ENCODE results near the gene PAPOLB.
"Not testable (repeated sequence)": the region's sequence is repeated elsewhere in the genome, so short reads cannot be mapped to it uniquely, and the experiment has no call there.

Gene PAPOLB

DNA sequence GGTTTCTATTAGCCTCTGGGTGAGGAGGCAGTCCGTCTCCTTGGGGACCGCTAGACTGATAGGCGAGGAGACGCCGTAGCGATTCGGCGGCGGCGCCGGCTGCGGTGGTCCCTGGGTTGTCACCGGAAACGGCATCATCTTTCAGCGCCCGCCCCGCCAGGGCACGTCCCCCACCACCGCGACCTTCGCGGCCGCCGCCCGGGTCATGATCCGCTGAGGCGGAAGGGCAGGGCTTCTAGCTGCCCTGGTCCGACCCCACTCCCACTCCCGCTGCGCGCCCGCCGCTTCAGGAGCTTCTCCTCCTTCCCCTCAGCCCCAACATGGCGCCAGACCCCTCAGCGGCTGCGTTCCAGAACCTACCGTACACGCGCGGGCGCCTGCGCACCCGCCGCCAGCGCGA, at the start of gene PAPOLB:
PAPOLB (minus strand) TSS at position 358 of the 400 bp plus-strand sequence; CDS start at position 138, 220 bp downstream.
- DNase-seq = no peak

DNA sequence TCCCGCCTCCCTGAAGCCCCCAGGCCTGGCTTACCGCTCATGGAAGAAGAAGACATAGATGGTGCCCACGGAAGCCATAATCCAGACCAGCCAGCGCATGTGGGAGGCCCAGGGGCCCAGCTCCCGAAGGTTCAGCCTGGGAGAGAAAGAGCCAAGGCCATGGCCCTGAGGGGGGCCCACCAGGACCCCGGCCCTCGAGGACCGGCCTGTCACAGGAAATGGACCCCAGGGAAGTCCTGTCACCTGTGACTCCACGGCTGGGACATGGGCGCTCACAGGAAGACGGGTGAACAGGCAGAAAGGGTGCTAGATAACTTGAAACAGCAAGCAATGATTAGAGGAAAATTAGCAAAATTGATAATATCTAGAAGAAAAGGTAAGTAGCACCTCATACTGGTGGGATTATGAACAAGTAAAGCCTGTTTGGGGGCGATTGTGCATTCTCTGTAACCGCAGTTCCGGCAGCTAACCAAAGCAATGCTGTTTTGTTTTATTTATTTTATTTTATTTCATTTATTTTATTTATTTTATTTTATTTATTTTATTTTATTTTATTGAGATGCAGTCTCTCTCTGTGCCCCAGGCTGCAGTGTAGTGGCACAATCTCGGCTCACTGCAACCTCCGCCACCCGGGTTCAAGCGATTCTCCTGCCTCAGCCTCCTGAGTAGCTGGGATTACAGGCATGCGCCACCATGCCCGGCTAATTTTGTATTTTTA, 49.4 kb upstream of the PAPOLB start:
- DNase-seq = no peak

DNA sequence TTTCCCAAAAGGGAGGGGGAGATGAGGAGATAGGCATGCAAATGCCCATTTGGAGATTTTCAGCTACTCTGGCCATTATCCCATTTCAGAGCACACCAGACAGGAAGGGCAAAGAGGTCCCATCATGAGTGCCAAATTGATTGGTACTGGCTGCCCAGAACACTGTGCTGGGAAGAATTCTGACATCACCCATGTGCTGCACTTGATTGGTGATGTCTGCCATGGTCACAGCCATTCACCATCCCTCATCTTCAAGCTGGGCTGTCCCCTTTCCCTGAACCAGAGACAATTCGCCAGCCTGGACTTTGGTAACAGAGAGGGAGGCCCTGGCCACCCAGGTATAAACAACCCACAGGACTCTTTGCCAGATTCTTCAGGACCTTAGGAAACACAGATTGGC, 44.9 kb upstream of the PAPOLB start:
- DNase-seq = no peak

DNA sequence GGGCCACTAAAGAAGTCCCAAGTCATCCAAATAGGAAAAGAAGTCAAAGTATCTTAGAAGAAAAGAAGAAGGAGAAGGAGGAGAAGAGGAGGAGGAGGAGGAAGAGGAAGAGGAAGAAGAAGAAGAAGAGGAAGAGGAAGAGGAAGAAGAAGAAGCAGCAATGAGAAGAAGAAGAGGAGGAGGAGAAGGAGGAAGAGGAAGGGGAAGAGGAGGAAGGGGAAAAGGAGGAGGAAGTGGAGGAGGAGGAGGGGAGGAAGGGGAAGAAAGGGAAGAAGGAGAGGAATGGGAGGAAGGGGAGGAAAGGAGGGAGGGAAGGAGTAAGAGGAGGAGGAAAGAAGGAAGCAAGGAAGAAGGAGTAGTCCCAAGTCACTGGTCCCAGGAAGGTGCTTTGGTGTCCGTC, 43.3 kb upstream of the PAPOLB start:
- no peak for DNase-seq

DNA sequence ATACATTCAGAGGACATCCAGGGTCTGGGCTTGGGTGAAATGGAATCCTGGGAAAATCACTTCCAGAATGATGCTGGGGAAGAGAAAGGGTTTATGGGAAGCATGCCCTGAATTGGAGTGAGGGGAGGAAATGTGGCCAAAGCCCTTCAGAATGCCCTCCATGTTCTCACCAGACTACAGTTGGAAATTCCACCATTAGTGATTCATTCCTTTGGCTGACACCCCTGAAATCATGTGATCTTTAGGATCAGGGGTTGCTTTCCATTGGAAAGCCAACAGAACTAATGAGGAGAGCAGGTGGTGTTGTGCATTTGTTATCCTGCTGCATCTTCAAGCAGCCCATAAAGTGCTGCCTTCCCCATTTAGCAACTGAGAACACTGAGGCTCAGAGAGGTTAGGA, 42.5 kb upstream of the PAPOLB start:
- no peak for DNase-seq

DNA sequence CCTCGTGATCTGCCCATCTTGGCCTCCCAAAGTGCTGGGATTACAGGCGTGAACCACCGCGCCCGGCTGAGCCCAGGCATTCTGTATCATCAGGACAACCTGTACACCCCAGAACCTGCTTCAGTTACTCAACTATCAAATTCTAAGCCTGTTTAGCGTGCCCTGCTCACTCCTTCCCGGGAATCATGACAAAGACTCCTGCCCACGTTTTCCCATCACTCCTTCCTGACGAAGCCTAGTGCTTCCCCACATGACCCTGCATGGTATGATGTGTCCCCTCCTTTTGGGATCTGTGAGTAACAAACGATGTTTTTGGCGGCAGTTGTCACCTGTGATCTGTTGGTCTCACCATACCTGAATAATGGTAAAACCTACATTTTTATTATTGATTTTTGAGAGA, 33.9 kb upstream of the PAPOLB start:
- no peak for DNase-seq

DNA sequence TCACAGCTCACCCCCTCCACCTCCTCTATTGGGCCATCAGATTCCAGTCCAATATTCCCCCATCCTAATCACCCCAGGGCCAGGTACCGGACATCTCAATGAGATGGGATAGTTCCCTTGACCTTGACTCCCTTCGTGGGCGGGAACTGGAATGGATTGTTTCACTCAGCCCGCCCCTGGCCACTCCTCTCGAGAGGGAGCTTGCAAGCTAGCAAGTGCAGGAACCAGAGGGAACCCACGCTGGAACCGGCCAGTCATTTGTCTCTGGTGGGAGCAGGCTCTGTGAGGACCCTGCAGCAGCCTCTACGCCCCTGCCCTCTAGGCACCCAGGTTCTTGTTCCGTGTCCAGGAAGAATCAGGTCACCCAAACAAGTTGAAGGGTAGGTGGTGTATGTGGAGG, 32.7 kb upstream of the PAPOLB start:
- no peak for DNase-seq

DNA sequence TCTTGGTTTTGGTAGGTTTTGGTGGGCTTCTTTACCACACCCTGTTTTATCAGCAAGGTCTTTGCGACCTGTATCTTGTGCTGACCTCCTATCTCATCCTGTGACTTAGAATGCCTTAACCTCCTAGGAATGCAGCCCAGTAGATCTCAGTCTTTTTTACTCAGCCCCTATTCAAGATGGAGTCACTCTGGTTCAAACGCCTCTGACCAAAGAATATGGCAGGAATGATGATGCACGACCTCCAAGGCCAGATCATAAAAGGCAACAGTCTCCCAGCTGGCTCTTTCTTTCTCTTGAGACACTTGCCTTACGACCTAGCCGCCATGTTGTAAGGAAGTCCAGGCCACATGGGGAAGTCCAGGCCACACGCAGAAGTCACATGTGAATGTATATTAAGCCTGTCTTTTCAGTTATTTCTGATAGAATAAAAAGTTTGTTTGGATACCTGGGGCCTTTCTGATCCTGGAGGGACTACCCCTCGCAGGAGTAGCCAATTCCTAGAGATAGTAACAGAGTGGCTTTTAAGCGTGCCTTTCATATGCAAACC, 32.2 kb upstream of the PAPOLB start:
- no peak for DNase-seq

DNA sequence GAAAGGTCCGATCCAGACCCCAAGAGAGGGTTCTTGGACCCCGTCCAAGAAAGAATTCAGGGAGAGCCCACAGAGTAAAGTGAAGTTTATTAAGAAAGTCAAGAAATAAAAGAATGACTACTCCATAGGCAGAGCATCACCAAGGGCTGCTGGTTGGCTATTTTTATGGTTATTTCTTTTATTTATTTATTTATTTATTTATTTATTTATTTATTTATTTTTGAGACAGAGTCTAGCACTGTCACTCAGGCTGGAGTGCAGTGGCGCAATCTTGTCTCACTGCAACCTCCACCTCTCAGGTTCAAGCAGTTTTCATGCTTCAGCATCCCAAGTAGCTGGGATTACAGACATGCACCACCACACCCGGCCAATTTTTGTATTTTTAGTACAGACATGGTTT, 31.4 kb upstream of the PAPOLB start:
- not testable (repeated sequence) for DNase-seq

DNA sequence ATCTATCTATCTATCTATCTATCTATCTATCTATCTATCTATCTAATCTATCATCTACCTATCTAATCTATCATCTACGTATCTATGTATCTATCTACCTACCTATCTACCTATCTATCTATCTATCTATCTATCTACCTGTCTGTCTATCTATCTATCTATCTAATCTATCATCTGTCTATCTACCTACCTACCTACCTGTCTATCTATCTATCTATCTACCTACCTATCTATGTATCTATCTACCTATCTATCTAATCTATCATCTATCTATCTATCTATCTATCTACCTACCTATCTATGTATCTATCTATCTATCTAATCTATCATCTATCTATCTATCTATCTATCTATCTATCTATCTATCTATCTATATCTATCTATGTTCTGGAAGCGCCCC, 29.7 kb upstream of the PAPOLB start:
- not testable (repeated sequence) for DNase-seq

DNA sequence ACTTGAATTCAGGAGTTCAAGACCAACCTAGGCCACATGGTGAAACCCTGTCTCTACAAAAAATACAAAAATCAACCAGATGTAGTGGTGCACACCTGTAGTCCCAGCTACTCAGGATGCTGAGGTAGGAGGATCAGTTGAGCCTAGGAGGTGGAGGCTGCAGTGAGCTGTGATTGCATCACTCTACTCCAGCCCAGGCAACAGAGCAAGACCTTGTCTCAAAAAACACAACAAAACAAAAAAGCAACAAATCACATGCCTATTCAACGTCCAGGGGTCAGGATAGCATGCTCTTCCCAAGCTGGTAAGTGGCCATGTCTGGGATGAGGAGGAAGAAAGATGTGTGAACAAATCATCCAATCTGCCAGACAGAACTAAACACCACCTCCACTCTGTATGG, 27.9 kb upstream of the PAPOLB start:
- no peak for DNase-seq

DNA sequence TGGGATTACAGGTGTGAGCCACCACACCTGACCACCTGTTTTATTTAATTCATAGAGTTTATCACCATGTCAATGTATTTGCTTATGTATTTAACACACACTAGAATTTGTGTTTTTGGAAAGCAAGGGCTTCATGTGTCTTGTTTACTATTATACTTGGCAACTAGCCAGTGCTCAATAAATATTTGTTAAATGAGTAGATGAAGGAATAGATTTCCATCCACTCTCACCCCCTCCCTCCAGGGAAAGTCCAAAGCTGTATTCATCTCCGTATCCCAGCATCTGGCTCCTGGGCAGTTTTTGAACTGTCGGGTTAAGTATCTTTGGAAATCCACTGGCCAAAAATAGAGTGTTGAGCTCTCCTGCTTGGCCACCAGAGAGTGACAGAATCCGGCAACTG, 26.3 kb upstream of the PAPOLB start:
- no peak for DNase-seq

DNA sequence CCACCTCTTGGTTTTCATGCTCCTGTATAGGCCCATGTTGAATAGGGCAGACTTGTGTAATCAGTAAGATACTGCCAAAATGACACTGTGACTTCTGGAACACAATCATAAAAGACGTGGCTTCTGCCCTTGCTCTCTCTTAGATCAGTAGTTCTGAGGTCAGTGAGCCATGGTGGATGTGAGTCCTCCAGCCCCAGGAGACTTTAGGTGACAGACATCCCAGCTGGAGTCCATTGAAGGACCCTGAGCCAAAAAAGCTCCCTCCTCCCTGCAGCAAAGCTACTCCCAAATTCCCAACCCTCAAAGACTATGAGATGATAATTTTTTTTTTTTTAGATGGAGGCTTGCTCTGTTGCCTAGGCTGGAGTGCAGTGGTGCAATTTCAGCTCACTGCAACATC, 24.8 kb upstream of the PAPOLB start:
- no peak for DNase-seq

DNA sequence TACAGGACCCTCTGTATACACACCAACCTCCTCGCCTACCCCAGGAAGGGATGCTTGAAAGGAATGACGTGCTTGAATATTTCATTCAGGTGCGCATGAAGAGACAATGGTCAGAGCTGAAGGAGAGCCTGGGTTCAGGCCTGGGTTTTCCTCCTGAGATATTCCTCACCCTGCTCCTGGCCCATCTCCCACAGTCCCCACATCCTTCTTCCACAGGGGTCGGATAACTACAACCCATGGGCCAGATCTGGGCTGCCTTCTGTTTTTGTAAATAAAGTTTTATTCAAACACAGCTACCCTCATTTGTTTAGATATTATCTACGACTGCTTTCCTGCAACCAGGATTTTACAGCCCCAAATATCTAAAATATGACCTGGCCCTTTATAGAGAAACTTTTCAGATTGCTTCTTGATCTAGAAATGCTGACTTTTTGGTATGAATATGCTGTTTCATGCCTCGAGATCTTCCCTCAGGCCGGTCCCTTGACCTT, 23.5 kb upstream of the PAPOLB start:
- DNase-seq = no peak

DNA sequence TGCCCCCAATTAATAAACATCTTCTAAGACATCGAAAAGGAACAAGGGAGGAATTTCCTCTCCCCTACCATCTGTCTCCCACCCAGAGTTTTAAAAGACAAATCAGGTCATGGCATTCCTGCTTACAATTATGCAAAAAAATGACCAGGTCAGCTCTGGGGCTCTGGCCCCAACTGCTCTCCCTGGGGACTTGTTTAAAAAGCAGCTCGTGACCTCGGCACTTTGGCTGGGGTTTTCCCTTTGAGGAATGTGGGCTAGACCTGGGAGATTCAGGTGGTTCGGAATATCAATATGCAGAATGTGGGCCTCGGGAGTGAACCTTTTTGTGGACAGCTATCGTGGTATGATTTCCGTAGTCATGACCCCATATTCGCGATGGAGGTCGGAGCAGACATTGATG, 22.3 kb upstream of the PAPOLB start:
- no peak for DNase-seq

DNA sequence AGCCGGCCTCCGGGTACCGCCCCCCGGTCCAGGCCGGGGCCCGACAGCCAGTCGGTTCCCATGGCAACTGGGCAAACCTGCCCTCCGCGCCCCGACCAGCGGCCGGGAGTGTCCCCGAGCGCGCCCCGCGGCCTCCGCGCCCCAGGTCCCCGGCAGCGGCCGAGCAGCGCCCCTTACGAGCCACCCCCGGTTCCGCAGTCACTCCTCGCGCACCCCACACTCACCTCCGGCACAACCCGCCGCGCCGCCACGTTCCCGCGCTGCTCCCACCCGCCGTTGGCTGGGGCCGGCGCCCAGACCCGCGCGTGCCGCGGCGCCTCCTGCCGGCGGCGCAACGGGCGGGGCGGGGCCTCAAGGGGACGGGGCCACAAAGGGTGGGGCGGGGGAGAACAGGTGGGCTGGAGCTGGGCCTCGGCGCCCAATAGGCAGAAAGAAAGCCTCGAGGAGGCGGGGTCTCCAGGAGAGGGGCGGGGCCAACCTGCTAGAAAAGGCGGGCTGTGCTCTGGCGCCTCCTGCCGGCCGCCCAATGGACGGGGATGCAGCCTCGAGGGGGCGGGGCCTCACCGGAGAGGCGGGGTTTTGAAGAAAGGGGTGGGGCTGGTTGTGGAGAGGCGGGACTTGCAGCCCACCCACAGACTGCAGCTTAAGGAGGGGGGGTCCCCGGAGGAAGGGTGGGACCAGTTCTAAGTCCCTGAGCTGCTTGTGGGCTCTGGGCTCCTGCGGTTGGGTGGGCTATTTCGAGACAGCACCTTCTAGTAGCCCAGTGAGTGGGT, 21.7 kb upstream of the PAPOLB start, which contains the start of gene RADIL:
RADIL (minus strand) TSS at position 345 of the 773 bp plus-strand sequence. CDS start 5,577 bp downstream, outside the sequence.
- DNase-seq = peak; percentile 79

DNA sequence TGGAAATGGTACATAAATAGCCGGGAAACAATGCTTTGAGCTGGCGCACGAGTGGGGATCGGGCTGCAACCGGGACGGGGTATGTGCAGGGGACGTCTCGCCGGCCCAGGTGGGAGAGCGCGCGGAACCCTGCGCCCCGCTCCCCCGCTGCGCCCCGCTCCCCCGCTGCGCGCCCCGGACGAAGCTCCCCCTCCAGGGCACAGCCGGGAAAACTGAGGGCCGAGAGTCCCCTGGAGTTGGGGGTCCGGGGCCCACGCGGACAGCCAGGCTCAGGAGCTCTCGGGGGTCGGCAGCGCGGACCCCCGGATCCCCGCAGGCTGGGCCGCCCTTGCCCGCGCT, 21.2 kb upstream of the PAPOLB start:
- no peak for DNase-seq

DNA sequence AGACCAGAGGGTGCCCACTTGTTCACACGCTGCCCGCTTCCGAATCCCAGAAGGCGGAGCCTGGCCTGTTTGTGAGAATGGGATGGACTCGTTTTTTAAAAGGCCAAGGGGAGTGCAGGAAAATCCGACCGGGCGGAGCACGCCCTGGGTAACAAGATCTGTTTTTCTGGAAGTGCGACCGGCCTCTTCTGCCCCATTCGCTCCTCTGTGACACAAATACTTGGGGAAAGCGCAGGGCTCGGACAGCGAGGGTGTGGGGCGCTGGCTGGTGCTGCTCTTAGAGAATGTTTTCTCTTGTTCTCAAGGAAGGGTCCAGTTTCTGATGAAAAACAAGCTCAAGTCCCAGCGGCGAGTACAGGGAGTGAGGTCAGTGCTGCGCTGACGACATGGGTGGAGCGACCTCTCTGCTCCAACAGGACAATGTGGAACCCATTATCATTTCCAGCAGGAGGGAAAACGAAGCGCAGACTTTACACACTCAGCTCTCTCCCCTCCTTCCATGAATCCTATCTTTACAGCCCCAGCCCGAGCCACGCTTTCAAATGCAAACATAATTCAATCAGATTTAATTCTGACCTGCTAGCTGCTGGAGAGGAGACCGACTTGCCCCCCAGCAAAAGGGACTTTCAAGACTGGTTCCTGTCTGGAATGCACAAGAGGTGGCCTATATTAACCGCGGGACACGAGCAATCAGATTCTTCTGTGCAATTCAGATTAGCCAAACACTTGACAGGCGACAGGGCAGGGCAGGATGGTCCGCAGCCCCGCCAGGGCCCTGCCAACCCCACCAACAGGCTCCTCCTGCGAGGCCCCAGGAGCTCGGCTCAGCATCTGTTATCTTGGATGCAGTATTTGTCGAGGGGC, 20.6 kb upstream of the PAPOLB start:
- DNase-seq = no peak

DNA sequence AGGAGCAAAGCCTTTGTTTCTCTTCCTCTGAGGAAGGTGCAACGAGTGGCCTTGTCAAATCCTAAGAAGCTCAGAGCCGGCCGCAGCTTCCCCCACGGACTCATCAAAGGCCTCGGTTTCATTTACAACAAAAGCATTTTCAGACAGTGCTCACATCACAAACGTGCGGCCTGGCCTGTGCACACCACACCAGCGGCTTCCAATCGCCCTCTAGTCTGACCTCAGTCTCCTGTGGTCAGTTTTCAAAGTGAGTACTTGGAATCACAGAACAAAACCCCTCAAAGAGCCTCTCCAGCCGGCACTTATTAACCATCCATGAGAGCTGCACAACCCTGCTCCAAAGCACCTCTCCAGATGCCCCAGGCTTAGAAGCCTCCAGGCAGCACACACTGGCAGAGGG, 18.4 kb upstream of the PAPOLB start:
- DNase-seq = no peak

DNA sequence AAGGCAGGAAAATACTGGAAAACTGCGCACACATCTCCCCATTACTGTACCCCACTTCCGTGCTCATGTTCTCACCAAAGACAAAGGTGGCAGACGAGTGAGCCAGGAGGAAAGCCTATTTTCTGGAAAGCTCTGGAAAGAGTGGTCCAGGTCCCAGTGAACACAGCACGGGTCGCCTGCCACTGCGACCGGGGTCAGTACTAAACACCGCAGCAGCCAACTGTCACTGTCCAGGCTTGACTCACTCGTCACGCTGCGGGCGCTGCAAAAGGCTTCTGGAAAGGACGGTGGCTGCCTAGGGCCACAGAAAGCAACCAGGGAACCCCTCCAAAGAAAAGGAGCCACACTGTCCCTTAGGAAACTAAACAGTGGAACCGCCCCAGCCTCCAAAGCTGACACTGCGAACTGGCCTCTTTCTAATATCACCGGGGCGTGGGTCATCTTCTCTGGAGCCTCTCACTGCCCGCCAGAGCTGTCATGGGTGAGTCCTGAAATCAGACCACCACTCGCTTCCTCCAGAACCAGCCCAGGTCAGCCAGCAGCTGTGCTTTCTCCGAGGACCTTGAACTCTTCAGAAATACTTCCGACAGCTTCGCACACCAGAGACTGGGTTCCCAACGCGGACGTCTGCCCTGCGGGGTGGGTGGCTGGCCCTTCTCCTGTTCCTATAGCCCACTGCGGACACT, 17.7 kb upstream of the PAPOLB start:
- no peak for DNase-seq

DNA sequence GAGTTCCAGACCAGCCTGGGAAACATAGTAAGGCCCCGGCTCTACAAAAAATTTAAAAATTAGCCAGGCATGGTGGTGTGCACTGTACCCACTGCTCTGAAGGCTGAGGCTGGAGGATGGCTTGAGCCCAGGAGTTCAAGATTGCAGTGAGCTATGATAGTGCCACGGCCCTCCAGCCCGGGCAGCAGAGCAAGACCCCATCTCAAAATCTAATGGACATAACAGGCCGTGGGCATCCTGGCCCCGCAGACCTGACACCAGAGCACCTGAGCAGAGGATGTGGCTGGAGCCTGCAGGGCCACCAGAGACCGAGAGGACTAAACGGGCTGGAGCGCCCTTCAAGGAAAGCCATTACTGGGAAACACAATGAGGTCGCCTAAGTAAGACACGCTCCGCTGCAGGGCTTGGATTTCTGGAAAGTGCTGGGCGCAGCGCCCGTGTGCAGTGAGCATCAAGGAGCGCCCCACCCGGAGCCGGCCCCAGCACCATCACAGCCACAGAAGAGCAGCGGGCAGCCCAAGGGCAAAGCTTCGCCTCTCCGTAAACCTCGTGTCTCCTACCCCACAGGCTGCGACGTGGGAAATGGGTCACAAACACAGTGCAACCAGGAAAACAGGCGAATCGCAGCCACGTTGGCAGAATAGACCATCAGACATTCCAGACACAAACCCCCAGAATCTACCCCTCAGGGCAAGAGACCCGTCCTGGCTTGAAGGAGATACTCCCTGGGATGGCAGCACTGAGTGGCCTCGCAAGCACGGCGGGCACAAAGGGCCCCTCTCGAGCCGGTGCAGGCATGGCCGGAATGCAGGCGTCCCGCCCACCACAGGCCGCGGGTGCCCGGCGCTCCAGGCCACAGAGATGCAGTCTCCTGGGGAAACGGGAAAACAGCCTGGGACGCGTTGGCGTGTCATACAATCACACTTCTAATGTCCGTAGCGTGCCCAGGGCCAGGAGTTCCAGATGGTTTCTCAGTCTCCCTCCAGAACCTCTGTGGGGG, 16.8 kb upstream of the PAPOLB start:
- DNase-seq = no peak
